Upper lobe of left lung (tissue), 6 donors: Measurements from ENCODE around the gene CNTD1. TPM values are rescaled to one million over a fixed set of nuclear protein-coding genes. Genes with fewer than 3 reads are reported as not detected.
"Not testable (repeated sequence)": the region's sequence is repeated elsewhere in the genome, so short reads cannot be mapped to it uniquely, and the experiment has no call there.

Source experiments
- ATAC-seq, 2 donors: fragments of 200-7000 bp; cut with Tn5 transposase; one replicate each; pipeline ENCODE4 v1.9.1; 2022; ENCODE audit warnings: mild to moderate bottlenecking in 2 of 2, moderate library complexity in 2 of 2; ENCODE audit not compliant: low FRiP score in 2 of 2
- DNase-seq, 2 donors: peaks; one replicate each; pipeline ENCODE4 v3.0.0-alpha.2; 2019 to 2020
- H3K27ac ChIP-seq, 4 donors: fragments of 200-600 bp; sonication (generic); one replicate each; pipeline ENCODE4 v1.5.1; 2016 to 2019
- H3K27me3 ChIP-seq, 4 donors: fragments of 200-600 bp; sonication (generic); one replicate each; pipeline ENCODE4 v1.5.1; 2017 to 2019
- H3K36me3 ChIP-seq, 4 donors: fragments of 200-600 bp; sonication (generic); one replicate each; pipeline ENCODE4 v1.5.1; 2016 to 2019
- H3K4me1 ChIP-seq, 4 donors: fragments of 200-600 bp; sonication (generic); one replicate each; pipeline ENCODE4 v1.5.1; 2018 to 2019
- H3K4me3 ChIP-seq, 4 donors: fragments of 200-600 bp; sonication (generic); one replicate each; pipeline ENCODE4 v1.5.1; 2017 to 2019; ENCODE audit warnings: mild to moderate bottlenecking in 2 of 4, moderate library complexity in 1 of 4
- H3K9me3 ChIP-seq, 4 donors: fragments of 200-600 bp; sonication (generic); one replicate each; pipeline ENCODE4 v1.5.1; 2018 to 2019
- EP300 ChIP-seq, 4 donors: sonication (generic); formaldehyde crosslinking; IDR thresholded peaks; one replicate each; pipeline ENCODE4 v1.5.1; 2017; ENCODE audit warnings: antibody characterized with exemption in 4 of 4, control low read depth in 2 of 4
- POLR2A ChIP-seq, 4 donors: fragments of 450-650 bp; IDR thresholded peaks; one replicate each; pipeline ENCODE4 v1.5.1; 2016 to 2017; ENCODE audit warnings: antibody characterized with exemption in 4 of 4, mild to moderate bottlenecking in 2 of 4
- POLR2AphosphoS5 ChIP-seq, 2 donors: sonication (generic); formaldehyde crosslinking; IDR thresholded peaks; one replicate each; pipeline ENCODE4 v1.5.1; 2017; ENCODE audit warnings: antibody characterized with exemption in 2 of 2
- WGBS, 2 donors: methylation state at CpG; one replicate each; pipeline ENCODE4 v1.1.5; 2017 to 2018; 5-methylcytosine and 5-hydroxymethylcytosine counted together
- total RNA-seq, 6 donors: library from RNA; depleted of rRNA in 4 of 6; stranded (reverse); fragments of >200 nt in 4 of 6; gene quantifications; one replicate each; pipeline versions ENCODE4 v1.1.0 to v1.2.1, GENCODE V29; 2016 to 2021
- TF ChIP-seq, protein P1 (sequence below), 6 experiments: fragments of 450-650 bp in 4 of 6; fragments of 200-600 bp in 2 of 6; sonication (generic) in 2 of 6; IDR thresholded peaks; one replicate each; pipeline ENCODE4 v1.5.1; 2016 to 2019; ENCODE audit warnings: antibody characterized with exemption in 6 of 6
- donor health status: DM: no; HTN: no; CAD: no; lungs with moderate emphysema.
- donor health status: DM: no; HTN: yes; CAD: no; lungs with severe emphysema.

Gene CNTD1
- total RNA-seq, 6 donors from 2014 or later = 0.22 to 1.2 (median 0.39) TPM; not detected in 1

DNA sequence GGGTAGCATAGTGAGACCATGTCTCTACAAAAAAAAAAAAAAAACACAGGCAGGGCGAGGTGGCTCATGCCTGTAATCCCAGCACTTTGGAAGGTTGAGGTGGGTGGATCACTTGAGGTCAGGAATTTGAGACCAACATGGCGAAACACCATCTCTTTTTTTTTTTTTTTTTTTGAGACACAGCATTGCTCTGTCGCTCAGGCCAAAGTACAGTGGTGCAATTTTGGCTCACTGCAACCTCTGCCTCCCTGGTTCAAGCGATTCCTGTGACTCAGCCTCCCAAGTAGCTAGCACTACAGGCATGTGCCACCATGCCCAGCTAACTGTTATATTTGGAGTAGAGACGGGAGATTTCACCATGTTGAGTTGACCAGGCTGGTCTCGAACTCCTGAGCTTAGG is 32.5 kb upstream of the CNTD1 start:
- Histone ChIP-seq H3K4me1 (peaks cover 4 to 17% (median 11%) of the 10 kb centered on the region in 4 donors), H3K36me3 (no peaks in the 10 kb centered on the region), H3K9me3 (no peaks in the 10 kb centered on the region), H3K27ac (no peak overlapping the region), H3K4me3 (no peak overlapping the region), H3K27me3 (peaks cover 0 to 9% (median under 1%) of the 10 kb centered on the region in 4 donors)
- DNase-seq (no peak), ATAC-seq (no peak)
- WGBS, 2 donors = 82 to 85% methylated on average over 4 to 6 of the region's 6 CpGs
- no peak for TF ChIP-seq POLR2AphosphoS5 (IDR thresholded peaks at IDR 0.05)
- TF ChIP-seq, protein P1, sequence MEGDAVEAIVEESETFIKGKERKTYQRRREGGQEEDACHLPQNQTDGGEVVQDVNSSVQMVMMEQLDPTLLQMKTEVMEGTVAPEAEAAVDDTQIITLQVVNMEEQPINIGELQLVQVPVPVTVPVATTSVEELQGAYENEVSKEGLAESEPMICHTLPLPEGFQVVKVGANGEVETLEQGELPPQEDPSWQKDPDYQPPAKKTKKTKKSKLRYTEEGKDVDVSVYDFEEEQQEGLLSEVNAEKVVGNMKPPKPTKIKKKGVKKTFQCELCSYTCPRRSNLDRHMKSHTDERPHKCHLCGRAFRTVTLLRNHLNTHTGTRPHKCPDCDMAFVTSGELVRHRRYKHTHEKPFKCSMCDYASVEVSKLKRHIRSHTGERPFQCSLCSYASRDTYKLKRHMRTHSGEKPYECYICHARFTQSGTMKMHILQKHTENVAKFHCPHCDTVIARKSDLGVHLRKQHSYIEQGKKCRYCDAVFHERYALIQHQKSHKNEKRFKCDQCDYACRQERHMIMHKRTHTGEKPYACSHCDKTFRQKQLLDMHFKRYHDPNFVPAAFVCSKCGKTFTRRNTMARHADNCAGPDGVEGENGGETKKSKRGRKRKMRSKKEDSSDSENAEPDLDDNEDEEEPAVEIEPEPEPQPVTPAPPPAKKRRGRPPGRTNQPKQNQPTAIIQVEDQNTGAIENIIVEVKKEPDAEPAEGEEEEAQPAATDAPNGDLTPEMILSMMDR (IDR thresholded peaks at IDR 0.05) = no peak
- TF ChIP-seq POLR2A (IDR thresholded peaks at IDR 0.05) = no peak
- no peak for TF ChIP-seq EP300 (IDR thresholded peaks at IDR 0.05)

DNA sequence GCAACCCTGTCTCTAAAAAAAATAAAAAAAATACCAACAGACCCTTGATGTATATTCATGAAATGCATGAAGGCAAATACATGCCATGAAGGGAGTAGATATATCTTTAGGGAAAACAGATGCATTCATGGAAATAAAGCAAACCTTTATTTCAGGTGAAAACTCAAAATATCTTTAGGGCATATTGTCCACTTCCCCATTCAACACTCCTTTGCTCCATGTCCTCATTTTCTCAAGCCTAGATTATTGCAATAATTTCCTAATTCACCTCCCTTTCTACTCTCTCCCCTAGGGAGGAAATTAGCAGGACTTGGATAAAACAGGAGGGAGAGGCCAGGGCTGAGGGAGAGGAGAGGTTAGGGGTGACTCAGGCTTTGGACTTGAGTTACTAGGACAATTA is 31.1 kb upstream of the CNTD1 start:
- Histone ChIP-seq H3K27me3 (no peaks in the 10 kb centered on the region), H3K4me1 (peaks cover 0 to 15% (median 3%) of the 10 kb centered on the region in 4 donors), H3K9me3 (no peaks in the 10 kb centered on the region), H3K27ac (no peak overlapping the region), H3K4me3 (no peak overlapping the region), H3K36me3 (no peaks in the 10 kb centered on the region)
- DNase-seq = no peak
- TF ChIP-seq POLR2A (IDR thresholded peaks at IDR 0.05) (no peak), EP300 (IDR thresholded peaks at IDR 0.05) (no peak), POLR2AphosphoS5 (IDR thresholded peaks at IDR 0.05) (no peak)
- TF ChIP-seq, protein P1 (IDR thresholded peaks at IDR 0.05) = no peak
- ATAC-seq = no peak

GRCh38 chr17:42768006-42768405 is 30.7 kb upstream of the CNTD1 start:
- not testable (repeated sequence) for ATAC-seq, DNase-seq

GRCh38 chr17:42769964-42770363 is 28.7 kb upstream of the CNTD1 start:
- not testable (repeated sequence) for ATAC-seq, H3K27ac ChIP-seq, H3K9me3 ChIP-seq, H3K4me3 ChIP-seq, H3K36me3 ChIP-seq, DNase-seq, H3K27me3 ChIP-seq
- WGBS, 2 donors = 76 to 80% methylated on average over 10 of the region's 10 CpGs
- peaks cover 10 to 20% (median 14%) of the 10 kb centered on the region in 4 donors for H3K4me1 ChIP-seq

More at GRCh38 chr17:42768006-42768405, 30.7 kb upstream of the CNTD1 start:
- not testable (repeated sequence) for H3K27ac ChIP-seq, H3K36me3 ChIP-seq, H3K9me3 ChIP-seq, H3K27me3 ChIP-seq, H3K4me3 ChIP-seq
- WGBS, 2 donors = 68% methylated on average over 9 of the region's 9 CpGs
- peaks cover 0 to 18% (median 8%) of the 10 kb centered on the region in 4 donors for H3K4me1 ChIP-seq

GRCh38 chr17:42772945-42773289 is 25.7 kb upstream of the CNTD1 start:
- no peaks in the 10 kb centered on the region for H3K9me3 ChIP-seq
- H3K4me3 ChIP-seq = peak overlapping the region; percentile 79 to 85 (median 80)
- TF ChIP-seq POLR2AphosphoS5 (IDR thresholded peaks at IDR 0.05) (no peak), POLR2A (IDR thresholded peaks at IDR 0.05) (no peak), EP300 (IDR thresholded peaks at IDR 0.05) (no peak)
- TF ChIP-seq, protein P1 (IDR thresholded peaks at IDR 0.05) = no peak
- DNase-seq (no peak), ATAC-seq (no peak)
- peaks cover 10 to 25% (median 14%) of the 10 kb centered on the region in 4 donors for H3K4me1 ChIP-seq
- H3K27me3 ChIP-seq = no peaks in the 10 kb centered on the region
- H3K36me3 ChIP-seq = peaks cover 14 to 33% (median 22%) of the 10 kb centered on the region in 4 donors
- 3 to 6% methylated on average over 3 of the region's 3 CpGs for WGBS, 2 donors
- H3K27ac ChIP-seq = peak overlapping the region; percentile 81 to 91 (median 86)

- peaks cover 16 to 38% (median 26%) of the 10 kb centered on the region in 4 donors for H3K36me3 ChIP-seq
- H3K27me3 ChIP-seq = no peaks in the 10 kb centered on the region
- 2 to 4% methylated on average over 18 to 39 of the region's 39 CpGs for WGBS, 2 donors
- DNase-seq (peak; percentile 70 to 85), ATAC-seq (peak; percentile 91 to 97)
- peaks cover 10 to 25% (median 14%) of the 10 kb centered on the region in 4 donors for H3K4me1 ChIP-seq
- TF ChIP-seq POLR2A (IDR thresholded peaks at IDR 0.05) = peak; percentile 29 to 72 (median 36)
- peak; percentile 85 to 93 for TF ChIP-seq POLR2AphosphoS5 (IDR thresholded peaks at IDR 0.05)
- TF ChIP-seq, protein P1 (IDR thresholded peaks at IDR 0.05) = peak in 1 of 6 experiments; percentile 31
- no peak for TF ChIP-seq EP300 (IDR thresholded peaks at IDR 0.05)
- peak within 1 kb of the TSS; percentile 79 to 85 (median 80) for H3K4me3 ChIP-seq
- H3K27ac ChIP-seq = peak within 1 kb of the TSS; percentile 81 to 91 (median 86)
- H3K9me3 ChIP-seq = no peaks in the 10 kb centered on the region
These were observed 25.2 kb upstream of the CNTD1 start, which contains the start of gene VPS25 for GRCh38 chr17:42773290-42774035. TSS of gene VPS25 (plus strand) at chr17:42773449. CDS start at chr17:42773476, 27 bp downstream.
